Measurements from ENCODE around the gene KLHL8. TPM values are rescaled to one million over a fixed set of nuclear protein-coding genes. Genes with fewer than 3 reads are reported as not detected.

The KLHL8 gene
- total RNA-seq, 1 experiment from 2014 or later: 7.5 TPM

- Histone ChIP-seq H3K27me3 (ENCODE audit: insufficient read depth, low read length) (no peaks in the 10 kb centered on the region), H4K20me1 (ENCODE audit: control insufficient read depth, insufficient read depth, insufficient read length) (no peaks in the 10 kb centered on the region), H3K56ac (ENCODE audit: insufficient read length, low read depth, low read length) (no peak overlapping the region), H4K8ac (replicated peaks; ENCODE audit: insufficient read length, low read depth, low read length) (no peak overlapping the region), H2AFZ (ENCODE audit: low read length) (no peak overlapping the region), H3K9me3 (ENCODE audit: control insufficient read depth, low read depth, low read length) (no peaks in the 10 kb centered on the region), H4K91ac (ENCODE audit: insufficient read length, low read depth, low read length) (no peak overlapping the region), H2BK12ac (ENCODE audit: insufficient read length, low read depth, low read length) (no peak overlapping the region), H3K4me2 (ENCODE audit: insufficient read depth, insufficient read length, low read length) (no peak overlapping the region), H2AK5ac (ENCODE audit: insufficient read length, low read length) (no peak overlapping the region), H3K23ac (ENCODE audit: insufficient read length, low read depth, low read length) (no peak overlapping the region), H2BK20ac (ENCODE audit: low read depth, low read length, poor library complexity, severe bottlenecking) (no peak overlapping the region), H3K23me2 (ENCODE audit: insufficient read length, low read depth, low read length, poor library complexity, severe bottlenecking) (no peaks in the 10 kb centered on the region), H3K4me1 (ENCODE audit: insufficient read depth, low read length) (no peaks in the 10 kb centered on the region), H3K14ac (ENCODE audit: insufficient read depth, low read length) (no peak overlapping the region), H2BK15ac (ENCODE audit: low read depth, low read length) (no peak overlapping the region), H2BK120ac (ENCODE audit: low read depth, low read length, poor library complexity, severe bottlenecking) (no peak overlapping the region), H3T11ph (ENCODE audit: low read length) (no peak overlapping the region), H3K79me1 (ENCODE audit: insufficient read depth, low read depth, low read length, poor library complexity, severe bottlenecking) (peaks cover 6% of the 10 kb centered on the region), H3K79me2 (ENCODE audit: insufficient read depth, low read length) (no peaks in the 10 kb centered on the region; the same call in 1 of the 2 replicates), H3K9ac (ENCODE audit: extremely low read depth, insufficient read length, low read length) (no peak overlapping the region), H4K5ac (ENCODE audit: insufficient read length, low read depth, low read length) (no peak overlapping the region), H2BK5ac (ENCODE audit: insufficient read length, low read length) (no peak overlapping the region), H3K18ac (ENCODE audit: insufficient read length, low read depth, low read length) (no peak overlapping the region), H3K4ac (ENCODE audit: low read depth, low read length) (no peak overlapping the region), H3K27ac (ENCODE audit: insufficient read length, low read depth, low read length) (no peak overlapping the region)
- Mint-ChIP-seq H3K36me3 (ENCODE audit: insufficient read depth in 1 of 3, low read depth in 3 of 3) (no peaks in the 10 kb centered on the region), H3K4me1 (0 out of 4 replicates have a peak, but pooled peaks cover 0 to 3% of the 10 kb centered on the region in 2 experiments), H3K4me3 (no peak overlapping the region), H3K27me3 (ENCODE audit: low read depth) (no peaks in the 10 kb centered on the region), H3K27ac (no peak overlapping the region), H3K9me3 (no peaks in the 10 kb centered on the region)
- TF ChIP-seq, protein P1, sequence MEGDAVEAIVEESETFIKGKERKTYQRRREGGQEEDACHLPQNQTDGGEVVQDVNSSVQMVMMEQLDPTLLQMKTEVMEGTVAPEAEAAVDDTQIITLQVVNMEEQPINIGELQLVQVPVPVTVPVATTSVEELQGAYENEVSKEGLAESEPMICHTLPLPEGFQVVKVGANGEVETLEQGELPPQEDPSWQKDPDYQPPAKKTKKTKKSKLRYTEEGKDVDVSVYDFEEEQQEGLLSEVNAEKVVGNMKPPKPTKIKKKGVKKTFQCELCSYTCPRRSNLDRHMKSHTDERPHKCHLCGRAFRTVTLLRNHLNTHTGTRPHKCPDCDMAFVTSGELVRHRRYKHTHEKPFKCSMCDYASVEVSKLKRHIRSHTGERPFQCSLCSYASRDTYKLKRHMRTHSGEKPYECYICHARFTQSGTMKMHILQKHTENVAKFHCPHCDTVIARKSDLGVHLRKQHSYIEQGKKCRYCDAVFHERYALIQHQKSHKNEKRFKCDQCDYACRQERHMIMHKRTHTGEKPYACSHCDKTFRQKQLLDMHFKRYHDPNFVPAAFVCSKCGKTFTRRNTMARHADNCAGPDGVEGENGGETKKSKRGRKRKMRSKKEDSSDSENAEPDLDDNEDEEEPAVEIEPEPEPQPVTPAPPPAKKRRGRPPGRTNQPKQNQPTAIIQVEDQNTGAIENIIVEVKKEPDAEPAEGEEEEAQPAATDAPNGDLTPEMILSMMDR (conservative IDR thresholded peaks at IDR 0.05): no peak
- no peak for DNase-seq
- WGBS (ENCODE audit: extremely low coverage, insufficient read length, low lambda C conversion rate): no CpG with 5 or more reads among the region's 5 CpGs
These were observed 6.9 kb downstream of the KLHL8 start for GRCh38 chr4:87213421-87214075.
